DND-41 (cell line): ENCODE measurements around the gene ST6GALNAC6.

Source experiments
- EZH2 ChIP-seq: IDR thresholded peaks from 3 replicates; pipeline ENCODE4 v1.6.1; 2012; ENCODE audit warnings: borderline replicate concordance, low read depth, mild to moderate bottlenecking, moderate library complexity, low read length, inconsistent platforms; ENCODE audit not compliant: severe bottlenecking
- TF ChIP-seq, protein P1 (sequence below): IDR thresholded peaks from 2 replicates; pipeline ENCODE4 v1.5.1; 2012; ENCODE audit warnings: borderline replicate concordance, low read length, moderate library complexity, mild to moderate bottlenecking; ENCODE audit not compliant: poor library complexity, severe bottlenecking; ENCODE audit errors: extremely low read depth

- no peak for TF ChIP-seq EZH2
- TF ChIP-seq, protein P1, sequence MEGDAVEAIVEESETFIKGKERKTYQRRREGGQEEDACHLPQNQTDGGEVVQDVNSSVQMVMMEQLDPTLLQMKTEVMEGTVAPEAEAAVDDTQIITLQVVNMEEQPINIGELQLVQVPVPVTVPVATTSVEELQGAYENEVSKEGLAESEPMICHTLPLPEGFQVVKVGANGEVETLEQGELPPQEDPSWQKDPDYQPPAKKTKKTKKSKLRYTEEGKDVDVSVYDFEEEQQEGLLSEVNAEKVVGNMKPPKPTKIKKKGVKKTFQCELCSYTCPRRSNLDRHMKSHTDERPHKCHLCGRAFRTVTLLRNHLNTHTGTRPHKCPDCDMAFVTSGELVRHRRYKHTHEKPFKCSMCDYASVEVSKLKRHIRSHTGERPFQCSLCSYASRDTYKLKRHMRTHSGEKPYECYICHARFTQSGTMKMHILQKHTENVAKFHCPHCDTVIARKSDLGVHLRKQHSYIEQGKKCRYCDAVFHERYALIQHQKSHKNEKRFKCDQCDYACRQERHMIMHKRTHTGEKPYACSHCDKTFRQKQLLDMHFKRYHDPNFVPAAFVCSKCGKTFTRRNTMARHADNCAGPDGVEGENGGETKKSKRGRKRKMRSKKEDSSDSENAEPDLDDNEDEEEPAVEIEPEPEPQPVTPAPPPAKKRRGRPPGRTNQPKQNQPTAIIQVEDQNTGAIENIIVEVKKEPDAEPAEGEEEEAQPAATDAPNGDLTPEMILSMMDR = no peak
Measured at GRCh38 chr9:127934248-127934647, 34.8 kb upstream of the ST6GALNAC6 start.
